SHP77 treated with DMSO at 0.1 percent for 48 hours (cell line): Measurements from ENCODE around the gene SPINT2.
"Not testable (repeated sequence)": the region's sequence is repeated elsewhere in the genome, so short reads cannot be mapped to it uniquely, and the experiment has no call there.

Experiments
- DNase-seq: peaks from one replicate; lab custom pipeline; 2025; lab: John Stamatoyannopoulos, UW

The SPINT2 gene

DNA sequence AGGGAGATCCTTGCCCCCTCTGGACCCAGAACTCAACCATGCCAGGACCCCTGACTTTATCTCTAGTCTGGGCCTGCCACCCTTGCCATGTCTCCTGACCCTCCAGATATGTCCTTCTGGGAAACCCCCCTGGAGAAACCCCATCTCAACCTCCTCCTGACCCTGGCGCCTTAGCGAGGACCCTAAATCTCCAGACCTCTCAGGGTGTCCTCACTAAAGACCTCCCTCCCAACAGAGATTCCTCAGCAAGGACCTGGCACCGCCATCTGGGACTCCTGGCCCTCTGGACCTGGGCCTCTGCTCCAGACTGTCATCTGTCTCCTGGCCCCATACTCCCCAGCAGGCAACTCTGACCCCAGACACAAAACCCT, 56.6 kb downstream of the SPINT2 start:
- no peak for DNase-seq

DNA sequence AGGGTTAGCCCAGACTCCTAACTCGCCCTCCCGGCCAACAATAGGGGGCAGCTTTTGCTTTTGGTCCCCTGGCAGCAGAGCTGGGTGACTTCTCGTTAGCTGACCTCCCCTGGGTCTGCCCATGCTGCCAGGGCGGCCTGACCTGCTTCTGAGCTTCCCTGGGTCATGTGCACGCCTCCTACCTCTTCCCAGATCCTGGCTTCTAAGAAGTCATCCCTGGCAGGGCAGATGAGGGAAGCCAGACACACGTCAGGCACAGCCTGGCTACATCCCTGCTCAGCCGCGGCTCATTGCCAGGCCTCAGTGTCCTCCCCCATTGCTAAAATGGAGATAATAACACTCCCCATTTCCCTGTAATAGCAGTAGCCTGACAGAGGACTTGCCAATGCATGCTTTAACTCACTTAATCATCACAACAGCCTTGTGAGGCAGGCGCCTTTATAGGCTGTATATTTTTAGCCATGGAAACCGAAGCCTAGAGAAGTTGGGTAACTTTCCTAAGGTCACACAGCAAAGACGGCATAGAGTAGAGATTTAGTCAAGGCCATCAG, 57.3 kb downstream of the SPINT2 start:
- DNase-seq, result no peak

DNA sequence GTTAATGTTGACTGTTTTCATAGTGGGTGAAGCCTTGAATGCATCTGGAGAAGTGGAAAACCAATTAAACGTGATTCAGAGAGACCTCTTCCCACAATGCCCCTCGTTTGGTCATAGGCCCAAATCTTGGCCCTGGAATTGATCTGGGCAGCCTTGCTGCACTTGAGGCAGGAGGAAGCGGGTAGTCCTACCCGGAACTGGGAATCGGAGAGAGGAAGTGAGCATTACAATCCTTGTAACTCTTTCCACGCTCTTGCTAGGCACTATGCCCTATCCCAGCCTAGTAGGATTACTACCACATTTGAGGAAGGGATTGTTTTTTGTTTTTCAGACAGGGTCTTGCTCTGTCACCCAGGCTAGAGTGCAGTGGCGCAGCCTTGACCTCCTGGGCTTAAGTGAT, 58.9 kb downstream of the SPINT2 start:
- DNase-seq, result no peak

DNA sequence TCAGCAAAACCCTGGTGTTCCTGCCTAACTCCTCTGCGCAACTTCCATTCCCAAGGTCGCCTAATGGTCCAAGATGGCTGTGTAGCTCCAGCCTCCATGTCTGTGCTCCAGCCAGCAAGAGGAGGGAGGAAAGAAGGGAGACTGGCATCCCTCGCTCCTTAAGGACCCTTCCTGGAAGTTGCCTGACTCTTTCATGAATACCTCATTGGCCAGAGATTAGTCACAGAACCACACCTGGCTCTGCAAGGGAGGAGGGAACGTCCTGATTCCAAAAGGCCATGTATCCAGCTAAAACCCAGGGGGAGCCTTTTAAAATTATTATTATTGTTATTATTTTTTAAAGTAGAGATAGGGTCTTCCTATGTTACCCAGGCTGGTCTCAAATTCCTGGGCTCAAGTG, 60.1 kb downstream of the SPINT2 start:
- no peak for DNase-seq

DNA sequence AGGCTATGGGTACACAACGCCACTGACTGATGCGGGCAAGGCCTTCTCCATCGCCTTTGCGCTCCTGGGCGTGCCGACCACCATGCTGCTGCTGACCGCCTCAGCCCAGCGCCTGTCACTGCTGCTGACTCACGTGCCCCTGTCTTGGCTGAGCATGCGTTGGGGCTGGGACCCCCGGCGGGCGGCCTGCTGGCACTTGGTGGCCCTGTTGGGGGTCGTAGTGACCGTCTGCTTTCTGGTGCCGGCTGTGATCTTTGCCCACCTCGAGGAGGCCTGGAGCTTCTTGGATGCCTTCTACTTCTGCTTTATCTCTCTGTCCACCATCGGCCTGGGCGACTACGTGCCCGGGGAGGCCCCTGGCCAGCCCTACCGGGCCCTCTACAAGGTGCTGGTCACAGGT, 62.2 kb downstream of the SPINT2 start:
- DNase-seq, result no peak

DNA sequence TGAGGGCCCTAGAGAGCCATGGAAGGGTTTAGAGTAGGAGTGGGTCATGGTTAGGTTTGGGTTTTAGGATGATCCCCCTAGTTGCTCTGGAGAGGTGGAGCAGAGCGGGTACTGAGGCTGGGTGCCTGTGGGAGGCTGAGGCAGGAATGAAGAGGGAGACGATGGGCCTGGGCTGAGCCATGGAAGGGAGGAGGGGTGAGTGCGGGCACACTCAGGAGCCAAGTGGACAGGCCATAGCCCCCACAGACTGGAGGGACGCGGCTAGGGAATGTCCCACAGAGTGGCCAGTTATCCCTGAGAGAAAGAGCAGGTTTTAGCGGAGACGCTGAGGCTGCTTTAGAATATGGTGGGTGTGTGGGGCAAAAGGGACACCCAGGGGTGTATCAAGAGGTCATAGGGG, 65.3 kb downstream of the SPINT2 start:
- no peak for DNase-seq

DNA sequence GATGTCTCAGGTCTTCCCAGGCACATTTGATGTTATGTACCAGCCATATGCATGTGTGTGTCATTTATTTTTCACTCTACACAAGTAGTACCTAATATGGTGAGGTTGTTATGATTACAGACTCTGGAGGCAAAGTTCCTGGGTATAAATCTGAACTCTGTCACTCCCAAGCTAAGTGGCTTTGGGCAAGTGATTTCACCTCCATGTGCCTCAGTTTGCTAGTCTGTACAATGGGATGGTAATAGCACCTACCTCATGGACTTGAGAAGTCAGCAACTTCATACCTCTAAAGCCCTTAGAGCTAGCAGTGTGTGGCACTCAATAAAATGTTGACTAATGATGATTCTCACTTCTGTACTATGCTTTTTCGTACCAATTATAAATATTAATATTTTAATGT, 67.4 kb downstream of the SPINT2 start:
- DNase-seq, result no peak

DNA sequence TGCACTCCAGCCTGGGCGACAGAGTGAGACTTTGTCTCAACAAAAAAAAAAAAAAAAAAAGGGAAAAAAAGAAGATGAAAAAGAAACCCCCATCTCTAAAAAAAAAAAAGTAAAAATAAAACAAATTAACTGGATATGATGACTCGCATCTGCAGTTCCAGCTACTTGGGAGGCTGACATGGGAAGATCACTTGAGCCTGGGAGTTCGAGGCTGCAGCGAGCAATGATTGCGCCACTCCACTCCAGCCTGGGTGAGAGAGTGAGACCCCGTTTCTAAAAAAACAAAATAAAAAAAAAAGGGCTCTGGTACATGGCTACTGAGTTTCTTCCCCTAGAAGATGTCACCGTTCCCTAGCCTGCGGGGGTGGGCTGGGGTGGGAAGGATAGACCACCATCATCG, 68.9 kb downstream of the SPINT2 start:
- no peak for DNase-seq

DNA sequence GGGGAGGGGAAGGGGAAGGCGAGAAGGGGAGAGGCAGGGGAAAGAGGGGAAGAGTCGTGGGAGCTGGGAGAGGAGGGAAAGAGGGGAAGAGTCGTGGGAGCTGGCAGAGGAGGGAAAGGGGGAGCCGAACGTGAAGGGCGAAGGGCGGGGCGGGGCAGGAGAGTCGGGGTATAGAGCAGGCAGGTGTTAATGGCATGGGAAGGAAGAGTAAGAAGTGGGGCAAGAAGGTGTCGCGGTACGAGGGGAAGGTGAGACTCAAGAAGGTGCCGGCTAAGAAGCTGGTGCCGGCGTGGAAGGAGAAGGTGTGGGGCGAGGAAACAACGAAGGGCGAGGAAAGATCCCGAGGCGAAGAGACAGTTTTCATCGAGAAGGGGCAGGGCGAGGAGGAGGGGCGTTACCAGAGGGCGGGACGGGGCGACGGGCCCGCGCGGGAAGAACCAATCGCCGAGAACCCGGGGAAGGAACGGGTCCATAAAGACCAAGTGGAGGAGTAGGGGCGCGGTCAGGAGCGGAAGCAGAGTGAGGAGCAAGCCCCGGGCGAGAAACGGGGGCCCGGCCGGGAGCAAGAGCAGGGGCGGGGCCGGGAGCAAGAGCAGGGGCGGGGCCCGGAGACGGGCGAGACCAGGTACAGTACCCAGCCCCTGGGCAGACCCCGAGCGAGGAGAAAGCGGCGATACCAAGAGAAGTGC, 71.7 kb downstream of the SPINT2 start:
- DNase-seq, result peak; percentile 92

DNA sequence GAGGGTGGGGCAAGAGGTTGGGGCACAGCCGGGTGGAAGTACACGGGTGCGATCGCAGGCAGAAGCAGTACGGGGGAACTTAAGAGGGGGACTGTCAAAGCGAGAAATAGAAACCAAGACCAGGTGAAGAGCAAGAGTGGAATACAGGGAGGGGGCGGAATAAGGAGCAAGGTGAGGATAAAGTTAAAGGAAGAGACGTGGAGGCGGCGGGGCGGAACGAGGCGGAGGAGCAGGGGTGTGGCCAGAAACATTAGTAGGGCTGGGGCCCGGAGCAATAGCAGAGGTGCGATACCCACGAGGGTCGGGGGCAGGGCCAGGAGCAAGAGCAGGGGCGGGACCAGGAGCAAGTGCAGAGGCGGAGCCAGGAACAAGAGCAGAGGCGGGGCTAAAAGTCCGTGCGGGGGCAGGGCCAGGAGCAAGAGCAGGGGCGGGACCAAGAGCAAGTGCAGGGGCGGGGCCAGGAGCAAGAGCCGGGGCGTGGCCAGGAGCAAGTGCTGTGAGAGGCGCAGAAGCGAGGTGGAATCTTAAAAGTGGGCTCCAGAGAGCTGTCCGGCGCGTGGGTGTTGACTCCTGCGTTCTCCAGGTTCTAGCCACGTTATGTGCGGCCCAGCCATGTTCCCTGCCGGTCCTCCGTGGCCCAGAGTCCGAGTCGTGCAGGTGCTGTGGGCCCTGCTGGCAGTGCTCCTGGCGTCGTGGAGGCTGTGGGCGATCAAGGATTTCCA, 72.4 kb downstream of the SPINT2 start:
- DNase-seq, result peak; percentile 90

DNA sequence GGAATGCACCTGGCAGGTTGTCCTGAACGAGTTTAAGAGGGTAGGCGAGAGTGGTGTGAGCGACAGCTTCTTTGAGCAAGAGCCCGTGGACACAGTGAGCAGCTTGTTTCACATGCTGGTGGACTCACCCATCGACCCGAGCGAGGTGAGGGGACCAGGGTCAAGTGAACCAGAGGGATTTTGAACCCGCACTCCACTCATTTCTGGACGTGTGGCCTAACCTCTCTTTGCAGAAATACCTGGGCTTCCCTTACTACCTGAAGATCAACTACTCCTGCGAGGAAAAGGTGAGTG, 72.9 kb downstream of the SPINT2 start:
- DNase-seq, result no peak

DNA sequence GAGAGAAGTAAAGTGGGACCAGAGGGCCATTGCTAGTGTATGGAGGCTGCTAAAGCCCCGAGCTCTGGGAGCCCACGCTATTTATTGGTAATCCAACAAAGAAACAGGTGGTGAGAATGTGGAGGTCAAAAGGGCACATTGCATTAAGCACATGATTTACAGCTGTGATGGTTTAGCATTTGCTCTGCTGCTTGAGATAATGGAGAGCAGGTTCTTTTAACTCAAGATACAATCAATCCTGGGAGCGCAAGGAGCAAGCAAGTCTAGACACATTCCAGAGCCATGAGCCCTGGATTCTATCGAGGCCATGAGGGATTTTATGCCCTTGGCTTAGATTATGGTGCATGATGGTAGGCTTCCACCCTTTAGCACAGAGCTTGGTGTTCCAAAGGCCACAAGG, 74.6 kb downstream of the SPINT2 start:
- DNase-seq, result not testable (repeated sequence)

DNA sequence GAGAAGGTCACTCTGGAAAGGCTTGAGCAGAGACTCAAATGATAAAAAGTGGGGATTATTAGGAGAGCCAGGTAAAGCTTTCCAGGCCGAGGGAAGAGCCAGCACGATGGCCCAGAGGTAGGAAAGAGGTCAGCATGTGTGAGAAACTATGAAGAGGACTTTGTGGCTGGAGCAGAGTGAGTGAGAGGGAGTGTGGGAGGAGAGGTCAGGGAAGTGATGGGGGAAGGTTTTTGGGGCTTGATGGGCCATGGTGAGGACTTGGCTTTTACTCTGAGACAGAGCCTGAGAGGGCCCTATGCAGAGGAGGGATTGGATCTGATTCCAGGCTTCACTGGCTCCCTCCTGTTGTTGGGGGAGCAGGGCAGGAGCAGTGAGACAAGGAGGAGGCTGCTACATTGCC, 76.6 kb downstream of the SPINT2 start:
- no peak for DNase-seq
